ENCODE measurements around the gene ZC3H7A. TPM values are rescaled to one million over a fixed set of nuclear protein-coding genes. Genes with fewer than 3 reads are reported as not detected.

Gene ZC3H7A
- total and polyA plus RNA-seq, 2 of the 13 experiments (the other 11 are each of a cell fraction or from before 2014, with no cell fraction given) = 29.2 to 36.8 TPM

DNA sequence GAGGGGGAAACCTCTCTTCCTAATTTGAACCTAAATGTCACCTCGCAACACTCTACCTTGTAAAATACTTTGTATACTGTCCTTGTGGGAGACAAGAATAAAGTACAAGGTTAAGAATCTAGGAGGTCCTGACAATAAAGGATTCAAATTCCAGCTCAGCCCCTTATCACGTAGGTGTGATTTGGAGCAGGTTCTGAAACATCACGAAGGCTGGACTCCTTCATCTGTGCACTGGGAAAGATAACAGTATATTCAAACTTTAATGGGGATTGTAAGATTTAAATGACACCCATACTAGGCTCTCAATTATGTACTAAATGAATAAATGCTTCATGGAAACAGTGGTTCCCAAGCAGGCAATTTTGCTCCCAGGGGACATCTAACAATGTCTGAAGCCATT lies 56.5 kb downstream of the ZC3H7A start (continued):
- TF ChIP-seq GATA4 (IDR thresholded peaks at IDR 0.05; ENCODE audit: borderline replicate concordance, low read depth) (no peak), SAP130 (CRISPR knock-in tag; IDR thresholded peaks at IDR 0.05; ENCODE audit: low read depth) (0 out of 2 replicates have a peak, but pooled peaks have one; percentile 24), U2AF2 (IDR thresholded peaks at IDR 0.05; ENCODE audit: low read depth, low read length) (no peak), HNF4G (IDR thresholded peaks at IDR 0.05; ENCODE audit: borderline replicate concordance, low read depth, low read length) (no peak), HNF4G (CRISPR knock-in tag; IDR thresholded peaks at IDR 0.05; ENCODE audit: borderline replicate concordance, low read depth) (no peak), ZNF264 (CRISPR knock-in tag; IDR thresholded peaks at IDR 0.05) (0 out of 2 replicates have a peak, but pooled peaks have one; percentile 32)

- no peak overlapping the region for H3K27ac ChIP-seq (ENCODE audit: extremely low read length, insufficient read depth, low read length)
- POLR2A ChIA-PET = interaction anchor here (0.8 to 1.4 kb wide), 4 partner anchors 9 to 177 kb away, joined by 3 to 5 read pairs (median 3); partner anchors contain the start of genes GSPT1 and ZC3H7A
- FAIRE-seq = no peak
- peaks cover 14 to 41% of the 10 kb centered on the region in 2 experiments for H3K36me3 ChIP-seq (replicated peaks in 1 of 2; ENCODE audit: control insufficient read depth in 1 of 2, insufficient read depth in 2 of 2, low read length in 2 of 2)
- H3K4me3 ChIP-seq (replicated peaks in 1 of 3; ENCODE audit: insufficient read depth in 1 of 3, low read depth in 2 of 3, low read length in 3 of 3) = no peak overlapping the region
- H3K4me2 ChIP-seq (ENCODE audit: low read depth, low read length) = peak overlapping the region; percentile 89
- 90% methylated on average over 15 of the region's 15 CpGs for WGBS (ENCODE audit: low lambda C conversion rate)
- intact Hi-C loops (cut with micrococcal nuclease; ENCODE audit: unreplicated experiment) = no loop called here
- peaks cover 48% of the 10 kb centered on the region for H4K20me1 ChIP-seq (ENCODE audit: insufficient read depth, low read length)
- H3K27me3 ChIP-seq (ENCODE audit: control insufficient read depth in 1 of 2, insufficient read depth in 2 of 2, low read length in 2 of 2) = no peaks in the 10 kb centered on the region; a peak in 1 of 5 replicates
- BruUV-seq (replicated peaks) = no TSS peak
- peaks cover 82% of the 10 kb centered on the region for H3K4me1 ChIP-seq (ENCODE audit: insufficient read depth, low read length)
- H3K9ac ChIP-seq (ENCODE audit: insufficient read depth, low read depth, low read length) = 0 out of 2 replicates have a peak overlapping the region, but pooled peaks have one; percentile 1
- DNase-seq (ENCODE audit: low spot score) = no peak
- H3K79me2 ChIP-seq (ENCODE audit: insufficient read depth, low read length) = peaks cover 80% of the 10 kb centered on the region
- CTCF ChIA-PET (ENCODE audit: low intra/inter-chr PET ratio, low total read pairs) = no interaction called here
- in situ Hi-C loops (cut with HindIII; ENCODE audit: extremely low pct_ligation_motif_present, low pct_unique_long_range_greater_than_20kb) = no loop called here
- no peak for ATAC-seq
- H3K9me3 ChIP-seq (ENCODE audit: low read length) = no peaks in the 10 kb centered on the region
- H2AFZ ChIP-seq (ENCODE audit: low read length) = no peak overlapping the region
- TF ChIP-seq FOSL1 (CRISPR knock-in tag; IDR thresholded peaks at IDR 0.05; ENCODE audit: borderline replicate concordance) = no peak
- no peak for TF ChIP-seq ZNF235 (CRISPR knock-in tag; IDR thresholded peaks at IDR 0.05; ENCODE audit: borderline replicate concordance)
- TF ChIP-seq, protein P1, sequence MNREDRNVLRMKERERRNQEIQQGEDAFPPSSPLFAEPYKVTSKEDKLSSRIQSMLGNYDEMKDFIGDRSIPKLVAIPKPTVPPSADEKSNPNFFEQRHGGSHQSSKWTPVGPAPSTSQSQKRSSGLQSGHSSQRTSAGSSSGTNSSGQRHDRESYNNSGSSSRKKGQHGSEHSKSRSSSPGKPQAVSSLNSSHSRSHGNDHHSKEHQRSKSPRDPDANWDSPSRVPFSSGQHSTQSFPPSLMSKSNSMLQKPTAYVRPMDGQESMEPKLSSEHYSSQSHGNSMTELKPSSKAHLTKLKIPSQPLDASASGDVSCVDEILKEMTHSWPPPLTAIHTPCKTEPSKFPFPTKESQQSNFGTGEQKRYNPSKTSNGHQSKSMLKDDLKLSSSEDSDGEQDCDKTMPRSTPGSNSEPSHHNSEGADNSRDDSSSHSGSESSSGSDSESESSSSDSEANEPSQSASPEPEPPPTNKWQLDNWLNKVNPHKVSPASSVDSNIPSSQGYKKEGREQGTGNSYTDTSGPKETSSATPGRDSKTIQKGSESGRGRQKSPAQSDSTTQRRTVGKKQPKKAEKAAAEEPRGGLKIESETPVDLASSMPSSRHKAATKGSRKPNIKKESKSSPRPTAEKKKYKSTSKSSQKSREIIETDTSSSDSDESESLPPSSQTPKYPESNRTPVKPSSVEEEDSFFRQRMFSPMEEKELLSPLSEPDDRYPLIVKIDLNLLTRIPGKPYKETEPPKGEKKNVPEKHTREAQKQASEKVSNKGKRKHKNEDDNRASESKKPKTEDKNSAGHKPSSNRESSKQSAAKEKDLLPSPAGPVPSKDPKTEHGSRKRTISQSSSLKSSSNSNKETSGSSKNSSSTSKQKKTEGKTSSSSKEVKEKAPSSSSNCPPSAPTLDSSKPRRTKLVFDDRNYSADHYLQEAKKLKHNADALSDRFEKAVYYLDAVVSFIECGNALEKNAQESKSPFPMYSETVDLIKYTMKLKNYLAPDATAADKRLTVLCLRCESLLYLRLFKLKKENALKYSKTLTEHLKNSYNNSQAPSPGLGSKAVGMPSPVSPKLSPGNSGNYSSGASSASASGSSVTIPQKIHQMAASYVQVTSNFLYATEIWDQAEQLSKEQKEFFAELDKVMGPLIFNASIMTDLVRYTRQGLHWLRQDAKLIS (CRISPR knock-in tag; IDR thresholded peaks at IDR 0.05) = no peak
- no peak for TF ChIP-seq WIZ (CRISPR knock-in tag; IDR thresholded peaks at IDR 0.05)
- no peak for TF ChIP-seq HCFC1 (IDR thresholded peaks at IDR 0.05; ENCODE audit: low read depth, low read length)
- TF ChIP-seq, protein P2, sequence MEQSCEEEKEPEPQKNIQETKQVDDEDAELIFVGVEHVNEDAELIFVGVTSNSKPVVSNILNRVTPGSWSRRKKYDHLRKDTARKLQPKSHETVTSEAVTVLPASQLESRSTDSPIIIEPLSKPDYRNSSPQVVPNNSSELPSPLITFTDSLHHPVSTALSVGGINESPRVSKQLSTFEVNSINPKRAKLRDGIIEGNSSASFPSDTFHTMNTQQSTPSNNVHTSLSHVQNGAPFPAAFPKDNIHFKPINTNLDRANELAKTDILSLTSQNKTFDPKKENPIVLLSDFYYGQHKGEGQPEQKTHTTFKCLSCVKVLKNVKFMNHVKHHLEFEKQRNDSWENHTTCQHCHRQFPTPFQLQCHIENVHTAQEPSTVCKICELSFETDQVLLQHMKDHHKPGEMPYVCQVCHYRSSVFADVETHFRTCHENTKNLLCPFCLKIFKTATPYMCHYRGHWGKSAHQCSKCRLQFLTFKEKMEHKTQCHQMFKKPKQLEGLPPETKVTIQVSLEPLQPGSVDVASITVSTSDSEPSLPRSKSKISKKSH (CRISPR knock-in tag; IDR thresholded peaks at IDR 0.05; ENCODE audit: borderline replicate concordance) = no peak
- TF ChIP-seq ZNF546 (CRISPR knock-in tag; conservative IDR thresholded peaks at IDR 0.05) = no peak
- no peak for TF ChIP-seq GABPA (IDR thresholded peaks at IDR 0.05; ENCODE audit: low read depth, low read length)
- 0 out of 2 replicates have a peak, but pooled peaks have one; percentile 3 for TF ChIP-seq GABPA (CRISPR knock-in tag; IDR thresholded peaks at IDR 0.05; ENCODE audit: low read depth)
- TF ChIP-seq ZNF614 (CRISPR knock-in tag; IDR thresholded peaks at IDR 0.05; ENCODE audit: borderline replicate concordance) = no peak
- no peak for TF ChIP-seq KDM4B (CRISPR knock-in tag; IDR thresholded peaks at IDR 0.05)
- no peak for TF ChIP-seq ZNF382 (CRISPR knock-in tag; IDR thresholded peaks at IDR 0.05; ENCODE audit: borderline replicate concordance)
- no peak for TF ChIP-seq TEAD3 (CRISPR knock-in tag; optimal IDR thresholded peaks at IDR 0.05; ENCODE audit: borderline replicate concordance)
Observed at GRCh38 chr16:11738742-11739544, 58.1 kb downstream of the ZC3H7A start.

All from HepG2 (cell line).